ENCODE measurements around the gene NCL. TPM values are rescaled to one million over a fixed set of nuclear protein-coding genes. Genes with fewer than 3 reads are reported as not detected.

Gene NCL
- total RNA-seq: 193 and 566 TPM in 2 replicates

GRCh38 chr2:231463698-231464575, at the start of gene NCL:
NCL (minus strand) TSS chr2:231464484; CDS start chr2:231464353, 131 bp downstream.

Other genes starting within 250 kb of the NCL start
- under 0.01 and 1.3 TPM in 2 replicates for gene B3GNT7, start 68.8 kb downstream of the NCL start, total RNA-seq
- gene NMUR1, start 66.0 kb upstream of the NCL start, total RNA-seq: not detected in 2 replicates
- not detected in 2 replicates for gene TEX44, start 128.4 kb upstream of the NCL start, total RNA-seq
- 500 and 760 TPM in 2 replicates for gene PTMA, start 244.0 kb upstream of the NCL start, total RNA-seq

All from nasal cavity respiratory epithelium epithelial cell of viscerocranial mucosa (primary cell).